Measurements from ENCODE around the gene ICAM5.
"Not testable (repeated sequence)": the region's sequence is repeated elsewhere in the genome, so short reads cannot be mapped to it uniquely, and the experiment has no call there.

ICAM5 gene

DNA sequence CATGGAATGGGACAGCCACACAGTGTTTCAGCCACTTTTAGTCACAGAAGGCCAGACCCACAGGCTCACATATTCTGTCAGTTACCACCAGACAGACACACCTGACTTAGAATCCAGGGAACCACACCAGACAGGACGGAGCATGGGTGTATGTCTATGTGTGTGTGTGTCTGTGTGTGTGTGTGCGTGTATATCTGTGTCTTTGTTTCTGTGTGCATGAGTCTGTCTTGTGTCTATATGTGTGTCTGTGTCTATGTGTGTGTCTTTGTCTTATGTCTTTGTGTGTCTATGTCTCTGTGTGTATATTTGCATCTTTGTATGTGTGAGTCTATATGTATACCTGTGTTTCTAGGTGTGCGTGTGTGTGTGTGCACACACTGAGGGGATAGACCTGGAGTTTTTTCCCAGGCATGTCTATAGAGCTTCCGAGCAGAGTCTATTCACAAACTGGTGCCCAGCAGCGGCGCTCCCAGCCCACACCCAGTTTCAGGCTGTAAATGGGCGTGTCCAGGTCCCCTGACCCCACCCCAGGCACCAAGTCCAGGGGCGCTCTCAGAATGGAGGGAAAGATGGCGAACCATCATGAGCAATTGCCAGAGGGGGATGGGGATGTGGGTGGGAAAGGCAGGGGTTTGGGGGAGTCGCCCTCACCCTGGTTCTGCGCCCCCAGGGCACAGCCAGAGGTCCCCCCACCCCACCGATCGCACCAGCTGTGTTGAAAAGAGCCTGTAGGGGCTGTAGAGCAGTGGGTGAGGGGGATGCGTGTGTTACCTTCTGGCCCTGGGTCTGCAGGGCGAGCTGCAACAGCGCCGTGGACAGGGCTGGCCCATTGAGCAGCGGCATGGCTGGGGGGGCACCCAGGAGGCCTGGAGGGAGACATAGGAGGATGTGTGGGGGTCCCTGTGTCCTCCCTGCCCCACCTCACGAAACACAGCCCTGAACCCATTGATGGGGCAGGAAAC lies 32.4 kb downstream of the ICAM5 start:
- no peak for DNase-seq

DNA sequence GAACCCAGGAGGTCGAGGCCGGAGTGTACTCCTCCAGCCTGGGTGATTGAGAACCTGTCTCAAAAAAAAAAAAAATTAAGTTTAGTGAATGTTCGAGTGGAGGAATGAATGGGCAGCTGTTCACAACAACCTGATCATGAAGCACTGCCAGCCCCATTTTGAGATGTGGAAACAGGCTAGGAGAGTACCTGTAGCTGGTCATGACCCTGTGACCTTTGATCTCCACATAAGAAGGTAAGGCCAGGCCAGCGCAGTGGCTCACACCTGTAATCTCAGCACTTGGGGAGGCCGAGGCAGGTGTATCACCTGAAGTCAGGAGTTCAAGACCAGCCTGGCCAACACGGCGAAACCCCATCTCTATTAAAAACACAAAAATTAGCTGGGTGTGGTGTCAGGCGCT lies 36.0 kb downstream of the ICAM5 start:
- no peak for DNase-seq

DNA sequence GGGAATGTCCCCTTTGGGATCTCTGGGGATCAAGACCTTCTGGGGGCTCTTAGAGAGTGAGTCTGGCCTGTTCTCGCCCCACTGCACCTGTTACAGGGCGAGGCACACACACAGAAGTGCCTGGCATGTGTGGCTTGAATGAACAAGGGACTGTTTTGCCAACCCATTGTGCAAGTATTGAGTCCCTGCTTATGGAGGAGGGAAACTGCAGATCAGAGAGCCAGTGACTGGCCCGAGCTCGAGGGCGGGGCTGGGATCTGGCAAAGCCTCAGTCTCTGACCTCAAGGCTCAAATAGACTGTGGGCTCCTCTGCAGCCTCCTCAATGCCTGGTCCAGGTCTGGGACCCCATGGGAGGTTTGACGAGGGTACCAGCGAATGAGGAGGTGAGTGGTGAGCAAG lies 38.0 kb downstream of the ICAM5 start:
- no peak for DNase-seq

DNA sequence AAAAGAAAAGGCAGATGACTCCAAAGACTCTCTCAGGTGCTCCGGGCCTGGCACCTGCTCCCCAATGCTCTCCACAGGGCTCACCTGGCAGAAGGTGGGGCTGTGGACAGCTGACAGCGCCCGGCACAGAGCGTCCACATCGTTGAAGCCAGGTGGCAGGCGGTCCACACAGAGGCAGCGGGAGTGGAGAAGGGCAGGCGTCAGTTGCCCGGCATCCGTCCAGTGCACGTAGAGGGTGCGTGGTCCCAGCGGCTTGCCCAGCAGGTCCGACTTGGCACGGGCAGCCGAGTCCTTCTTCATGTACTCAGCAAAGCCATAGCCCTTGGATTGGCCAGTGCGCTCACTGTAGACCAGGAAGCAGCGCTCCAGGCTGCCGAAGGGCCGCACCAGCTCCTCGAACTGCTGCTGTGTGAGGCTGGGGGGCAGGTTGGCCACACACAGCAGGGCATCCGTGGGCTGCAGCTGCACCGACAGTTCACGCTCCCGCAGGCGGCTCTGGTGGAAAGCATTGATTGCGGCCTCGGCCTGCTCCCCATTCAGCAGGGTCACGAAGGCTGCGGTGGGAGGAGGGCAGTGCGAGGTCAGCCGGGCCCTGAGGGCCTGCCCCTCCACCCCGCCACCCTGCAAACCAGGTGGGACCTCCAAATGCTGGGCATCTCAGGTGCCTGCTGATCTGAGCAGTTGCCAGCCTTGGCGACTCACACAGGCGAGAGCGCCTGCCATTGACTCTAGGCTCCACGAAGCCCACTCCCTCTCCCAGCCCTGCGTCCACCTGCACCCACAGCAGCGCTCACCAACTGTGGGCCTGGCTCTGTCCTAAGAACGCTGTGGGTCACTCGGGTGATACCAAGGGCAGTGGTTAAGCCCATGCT lies 39.0 kb downstream of the ICAM5 start:
- no peak for DNase-seq

DNA sequence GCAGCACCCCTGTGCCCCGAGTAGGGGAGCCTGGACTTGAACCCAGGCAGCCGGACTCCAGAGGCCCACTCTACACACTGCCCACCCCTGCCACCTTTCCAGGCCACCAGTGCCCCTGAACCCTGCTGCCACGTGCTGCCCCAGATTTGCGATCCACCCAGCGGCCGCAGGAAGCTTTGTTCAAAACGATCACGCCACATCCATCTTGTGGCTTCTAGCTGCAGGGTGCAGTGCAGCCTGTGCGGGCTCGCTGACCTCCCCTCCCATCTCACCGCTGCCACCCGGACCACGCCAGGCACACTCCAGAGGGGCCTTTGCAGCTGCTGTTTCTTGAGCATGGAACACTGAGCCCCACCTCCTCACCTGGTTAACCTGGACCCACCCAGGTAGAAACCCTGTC lies 39.8 kb downstream of the ICAM5 start:
- DNase-seq = no peak

DNA sequence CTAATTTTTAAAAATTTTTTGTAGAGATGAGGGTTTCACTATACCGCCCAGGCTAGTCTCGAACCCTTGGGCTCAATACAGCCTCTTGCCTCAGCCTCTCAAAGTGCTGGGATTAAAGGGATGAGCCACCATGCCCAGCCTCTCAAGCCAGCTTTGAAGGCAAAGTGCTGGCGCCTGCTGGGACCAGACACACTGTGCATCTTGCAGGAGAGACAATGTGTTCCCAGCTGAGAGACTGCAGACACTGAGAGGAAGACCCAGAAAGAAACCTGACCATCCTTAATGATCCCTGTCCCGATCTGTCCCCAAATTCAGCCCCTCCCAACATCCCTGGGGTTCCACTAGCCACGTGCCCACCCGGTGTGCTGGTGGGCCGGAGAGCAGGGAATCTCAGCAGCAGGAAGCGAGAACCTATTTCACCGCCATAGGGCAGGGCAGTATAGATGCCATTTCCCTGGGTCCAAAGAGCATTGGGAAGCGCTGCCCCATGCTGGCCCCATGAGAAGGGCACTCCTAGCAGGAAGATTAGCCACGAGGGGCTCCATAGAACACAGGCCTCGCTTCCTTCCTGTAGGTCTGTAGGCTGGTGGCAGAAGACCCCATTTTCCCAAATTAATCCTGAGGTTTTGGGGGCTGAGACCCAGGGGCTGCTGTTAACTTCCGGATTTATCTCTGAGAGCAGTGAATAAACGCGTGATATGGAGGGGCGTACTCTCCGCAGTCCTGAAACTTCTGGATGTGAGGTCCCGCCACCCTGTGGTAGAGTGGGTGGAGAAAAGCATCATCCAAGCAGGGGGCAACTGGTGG lies 42.6 kb downstream of the ICAM5 start:
- no peak for DNase-seq

DNA sequence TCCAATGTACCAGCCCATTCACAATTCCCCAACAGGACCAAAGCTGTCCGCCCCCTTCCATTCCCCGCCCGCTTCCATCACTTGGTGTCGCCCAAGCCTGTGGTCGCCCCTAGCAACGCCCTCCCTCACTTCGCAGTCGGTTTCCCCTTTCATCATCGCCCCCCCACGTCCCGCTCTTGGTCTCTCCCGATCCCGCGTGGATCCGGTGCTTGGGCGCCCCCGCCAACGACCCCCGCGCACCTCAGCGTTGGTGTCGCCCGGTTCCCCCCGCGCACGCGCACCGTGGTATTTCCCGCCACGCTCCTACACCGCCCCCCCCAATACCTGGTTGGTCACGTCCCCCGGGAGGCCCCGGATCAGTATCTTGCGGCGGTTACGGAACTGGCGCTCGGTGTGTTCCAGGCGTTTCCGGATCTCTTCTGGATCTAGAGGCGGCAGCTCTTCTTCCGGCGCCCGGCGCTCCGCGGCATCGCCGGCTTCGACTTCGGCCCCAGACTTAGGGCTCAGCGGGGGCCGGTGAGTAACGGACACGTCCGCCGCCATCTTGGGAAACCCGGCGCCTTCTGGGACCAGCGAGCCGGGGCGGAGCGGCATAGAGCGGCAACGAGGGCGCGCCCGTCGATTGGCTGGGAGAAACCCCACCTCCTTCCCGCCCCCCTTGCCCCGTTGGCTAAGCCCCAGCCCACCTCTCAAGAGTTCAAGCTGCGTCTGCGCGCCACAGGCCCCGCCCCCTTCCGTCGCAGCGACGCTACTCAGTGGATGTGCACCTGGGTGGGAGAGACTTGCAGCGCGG lies 43.4 kb downstream of the ICAM5 start, which contains the start of gene RAVER1:
Gene RAVER1 (minus strand): TSS at position 565 of the 793 bp plus-strand sequence. CDS start 22 bp downstream, at position 543.
- peak; percentile 99 for DNase-seq

DNA sequence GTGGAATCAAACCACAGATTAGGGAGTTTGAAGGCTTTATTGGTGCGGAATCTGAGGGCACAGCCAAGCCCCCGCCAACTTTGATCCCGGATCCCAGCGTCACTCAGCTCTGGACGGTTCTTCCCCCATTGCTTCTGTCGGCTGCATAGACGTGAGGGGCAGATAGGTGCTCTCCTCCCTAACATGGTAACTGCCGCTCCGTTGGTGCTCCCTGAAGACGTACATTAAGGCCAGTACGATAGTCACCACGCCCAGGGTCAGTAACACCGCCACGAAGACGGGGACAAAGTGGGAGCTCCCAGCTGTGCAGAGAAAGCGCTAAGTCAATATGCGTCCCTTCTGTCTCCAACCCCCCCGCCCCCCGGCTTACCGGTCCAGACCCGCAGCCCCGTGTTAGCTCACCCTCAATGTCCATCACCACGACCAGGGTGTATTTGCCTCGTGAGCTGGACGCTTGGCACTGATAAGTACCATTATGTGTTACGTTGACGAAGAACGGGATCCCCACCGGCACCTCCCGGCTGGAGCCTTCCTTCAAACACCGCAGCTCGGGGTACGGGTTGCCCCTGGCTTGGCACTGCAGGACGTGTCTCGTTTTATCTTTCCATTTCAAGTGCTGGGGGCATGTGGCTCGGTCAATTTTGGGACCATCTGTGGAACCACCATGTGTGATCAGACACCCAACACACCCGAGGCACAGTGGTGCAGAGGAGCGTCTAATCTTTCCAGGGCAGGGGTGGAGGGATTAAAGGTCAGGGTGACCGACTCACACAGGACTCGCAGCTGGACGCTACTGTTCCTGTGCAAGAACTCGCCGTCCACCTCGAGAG lies 44.2 kb downstream of the ICAM5 start:
- DNase-seq = no peak

DNA sequence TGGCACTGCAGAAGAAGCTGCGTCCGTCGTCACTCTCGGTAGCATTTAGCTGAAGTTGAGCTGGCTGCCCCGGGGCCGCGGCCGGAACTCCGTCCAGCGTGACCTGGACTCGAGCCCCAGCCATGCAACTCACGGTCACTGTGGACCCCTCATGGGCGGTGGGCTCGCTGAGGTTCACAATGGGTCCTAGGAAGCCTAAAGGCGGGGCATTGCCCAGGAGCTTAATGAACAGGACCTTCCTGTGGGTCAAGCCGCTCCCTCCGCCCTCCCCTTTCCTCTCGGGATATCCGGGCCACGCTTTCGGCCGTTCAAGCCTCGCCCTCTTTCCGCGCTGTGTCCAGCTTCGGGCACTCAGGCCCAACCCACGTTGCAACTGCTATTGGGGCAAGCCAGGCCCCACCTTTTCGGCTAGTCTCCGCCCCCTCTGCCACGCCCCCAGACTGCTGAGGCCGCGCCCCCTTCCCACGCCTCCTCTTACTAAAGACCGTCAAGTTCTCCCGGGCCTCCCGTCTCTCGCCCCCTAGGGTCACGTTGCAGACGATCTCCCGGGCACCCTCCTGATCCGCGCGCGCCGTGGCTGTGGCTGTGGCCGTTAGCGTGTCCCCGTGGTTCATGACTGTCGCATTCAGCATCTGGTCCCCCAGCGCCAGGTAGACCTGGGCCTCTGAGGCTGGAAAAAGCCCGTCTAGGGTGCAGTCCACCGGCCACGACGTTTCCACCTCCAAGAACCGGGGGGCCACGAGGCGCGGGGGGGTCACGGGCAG lies 45.0 kb downstream of the ICAM5 start:
- peak; percentile 49 for DNase-seq

DNA sequence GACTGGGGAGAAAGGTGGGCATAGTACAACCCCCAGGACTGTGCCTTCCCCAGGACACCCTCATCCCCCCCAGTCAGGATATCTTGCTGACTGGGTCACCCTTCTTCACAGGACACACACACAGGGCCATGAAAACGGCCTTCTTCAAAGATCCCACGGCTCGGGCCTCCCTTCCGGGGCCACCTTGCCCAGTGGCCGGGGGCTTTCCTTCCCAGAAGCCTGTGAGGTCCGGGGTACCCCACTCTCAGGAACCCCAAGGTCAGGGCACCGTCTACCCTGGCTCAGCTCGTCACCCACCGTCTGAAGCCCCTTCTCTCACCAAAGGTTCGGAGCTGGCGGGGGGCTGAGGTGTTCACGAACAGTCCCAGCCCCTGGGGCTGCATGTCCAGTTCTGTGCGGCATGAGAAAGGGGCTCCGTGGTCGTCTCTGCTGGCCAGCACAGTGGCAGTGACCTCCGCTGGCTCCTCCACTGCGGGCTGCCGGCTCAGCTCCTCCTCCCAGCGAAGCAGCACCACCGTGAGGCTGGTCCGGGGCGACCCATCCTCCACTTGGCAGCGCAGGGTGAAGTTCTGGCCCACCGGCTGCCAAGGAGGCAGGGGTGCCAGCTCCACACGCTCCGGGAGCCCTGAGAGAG lies 45.7 kb downstream of the ICAM5 start:
- no peak for DNase-seq

DNA sequence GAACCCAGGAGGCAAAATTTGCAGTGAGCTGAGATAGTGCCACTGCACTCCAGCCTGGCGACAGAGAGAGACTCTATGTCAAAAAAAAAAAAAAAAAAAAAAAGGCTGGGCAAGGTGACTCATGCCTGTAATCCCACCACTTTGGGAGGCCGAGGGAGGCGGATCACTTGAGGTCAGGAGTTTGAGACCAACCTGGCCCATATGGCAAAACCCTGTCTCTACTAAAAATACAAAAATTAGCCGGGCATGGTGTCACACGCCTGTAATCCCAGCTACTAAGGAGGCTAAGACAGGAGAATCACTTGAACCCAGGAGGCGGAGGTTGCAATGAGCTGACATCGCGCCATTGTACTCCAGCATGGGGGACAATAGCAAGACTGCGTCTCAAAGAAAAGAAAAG lies 47.0 kb downstream of the ICAM5 start:
- DNase-seq = not testable (repeated sequence)

DNA sequence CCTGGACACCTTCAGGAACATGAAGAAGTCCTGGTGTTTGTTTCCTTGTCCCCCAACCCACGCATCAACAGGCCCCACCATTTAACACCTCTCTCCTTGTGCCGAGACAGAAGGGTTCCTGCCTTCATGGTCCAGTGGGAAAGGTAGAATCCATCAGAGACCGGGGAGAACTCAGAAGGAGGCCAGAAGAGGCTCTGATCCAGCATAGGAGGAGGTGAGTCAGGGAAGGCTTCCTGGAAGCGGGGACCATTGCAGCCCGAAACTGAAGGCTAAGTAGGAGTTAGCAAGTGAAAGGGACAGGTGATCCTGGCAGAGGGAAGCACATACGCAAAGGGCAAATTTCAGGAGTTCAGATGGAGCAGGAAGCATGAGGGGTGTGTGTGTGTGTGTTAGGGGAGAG lies 49.2 kb downstream of the ICAM5 start:
- no peak for DNase-seq

DNA sequence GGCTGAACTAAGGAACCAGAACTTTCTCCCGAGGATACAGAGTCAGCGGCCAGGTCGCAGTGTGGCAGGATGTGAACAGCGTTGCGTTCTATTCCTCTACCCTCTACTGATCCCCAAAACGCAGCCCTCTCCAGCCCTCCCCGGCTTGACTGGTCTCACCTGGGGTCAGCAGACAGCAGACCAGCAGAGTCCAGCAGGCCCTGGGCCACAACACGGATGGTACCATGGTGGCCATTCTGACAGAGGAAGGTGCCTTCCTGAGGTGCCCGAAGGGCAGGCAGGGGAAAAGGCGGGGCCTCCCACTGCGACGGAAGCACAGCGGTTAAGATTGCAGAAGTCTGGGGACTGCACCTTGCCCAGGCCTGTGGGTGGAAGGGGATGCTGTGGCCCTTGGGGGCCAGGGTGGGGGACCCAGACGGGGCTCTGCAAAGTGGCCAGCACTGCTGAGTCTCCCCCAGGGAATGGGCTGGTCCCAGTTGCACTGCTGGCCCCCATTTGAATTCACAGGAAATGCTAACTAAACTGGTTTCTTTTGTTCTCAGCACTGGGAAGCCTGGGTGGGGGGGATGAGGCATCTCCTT lies 49.7 kb downstream of the ICAM5 start, which contains the start of gene ICAM3:
Gene ICAM3 (minus strand): TSS at position 245 of the 581 bp plus-strand sequence. CDS start 10 bp downstream, at position 235.
- DNase-seq = peak; percentile 61

DNA sequence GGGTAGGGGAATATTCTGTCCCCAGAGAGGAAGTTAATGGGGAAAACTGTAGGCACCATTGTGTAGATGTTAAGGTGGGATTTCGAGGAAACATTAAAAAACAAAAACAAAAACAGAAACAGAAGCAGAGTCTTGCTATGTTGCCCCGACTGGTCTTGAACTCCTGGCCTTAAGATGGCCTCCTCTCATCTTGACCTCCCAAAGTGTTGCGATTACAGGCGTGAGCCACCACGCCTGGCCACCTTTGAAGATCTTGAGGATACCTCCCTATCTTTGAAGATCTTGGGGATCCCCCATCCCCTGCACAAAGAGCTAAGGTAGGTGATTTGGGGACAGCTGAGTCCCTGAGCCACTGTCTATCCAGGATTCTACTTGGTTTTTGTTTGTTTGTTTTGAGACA lies 50.2 kb downstream of the ICAM5 start:
- DNase-seq = no peak

DNA sequence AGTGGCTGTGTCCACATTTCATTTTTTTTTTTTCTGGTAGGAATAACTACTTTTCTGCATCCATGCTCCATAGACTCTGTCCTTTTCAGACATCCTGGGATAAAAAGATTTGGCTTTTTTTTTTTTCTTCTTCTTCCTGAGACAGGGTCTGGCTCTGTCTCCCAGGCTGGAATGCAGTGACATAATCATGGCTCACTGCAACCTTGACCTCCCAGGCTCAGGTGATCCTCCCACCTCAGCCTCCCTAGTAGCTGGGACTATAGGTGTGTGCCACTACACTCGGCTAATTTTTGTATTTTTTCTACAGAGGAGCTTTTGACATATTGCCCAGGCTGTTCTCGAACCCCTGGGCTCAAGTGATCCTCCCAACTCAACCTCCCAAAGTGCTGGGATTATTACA lies 53.7 kb downstream of the ICAM5 start:
- no peak for DNase-seq

DNA sequence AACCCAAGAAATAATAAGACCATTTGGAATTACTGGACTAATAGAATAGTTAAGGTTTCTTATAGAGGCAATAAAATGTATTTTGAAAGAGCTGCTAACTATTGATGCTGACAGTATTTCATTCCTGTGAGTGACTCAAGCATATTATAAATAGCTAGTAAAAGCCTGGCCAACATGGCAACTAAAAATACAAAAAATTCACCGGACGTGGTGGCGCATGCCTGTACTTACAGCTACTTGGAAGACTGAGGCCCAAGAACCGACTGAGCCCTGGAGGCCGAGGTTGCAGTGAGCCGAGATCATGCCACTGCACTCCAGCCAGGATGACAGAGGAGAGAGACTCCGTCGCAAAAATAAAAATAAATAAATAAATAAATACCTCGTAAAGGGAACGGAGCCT lies 55.0 kb downstream of the ICAM5 start:
- no peak for DNase-seq
